Heart left ventricle (tissue), 13 donors: ENCODE measurements around the gene LAMA2.

Source experiments
- CTCF ChIP-seq, 12 donors: fragments of 200-600 bp; sonication (generic) in 4 of 12; IDR thresholded peaks; one replicate each; pipeline versions ENCODE4 v1.5.0 to v1.8.0; 2018 to 2022; ENCODE audit warnings: antibody characterized with exemption in 12 of 12, mild to moderate bottlenecking in 5 of 12
- POLR2A ChIP-seq, 2 donors: fragments of 450-650 bp; IDR thresholded peaks; one replicate each; pipeline ENCODE4 v1.6.1; 2017; ENCODE audit warnings: antibody characterized with exemption in 2 of 2, mild to moderate bottlenecking in 2 of 2, moderate library complexity in 2 of 2
- donor health status: ischemic (EF 13 %, LVEDD 7.1; RV severe dilation, severe dysfunction).
- donor health status: DM: no; HTN: yes; CAD: no.
- donor health status: DM: no; HTN: no; CAD: no.
- donor health status: ischemic (EF 25% LVEDD 6.9; RV normal size, moderate dysfunction).
- donor health status: ischemic (EF 25% LVEDD 5.7; RV mildly dilated, moderate dysfunction).
- donor health status: ischemic (EF 35%, LVEDD 5.7; RV mildly dilated, moderate dysfunction).
- donor health status: nonischemic (EF 11% LVEDD 7.7; RV severe dilation, severe dysfunction).
- donor health status: DM: yes; HTN: yes; CAD: no.
- donor health status: PGD.
- donor health status: ischemic (EF 29% LVEDD 5.4; RV normal size, mild dysfunction).
- donor health status: nonischemic (EF 23%, LVEDD 6.1; RV moderate dilation, normal function).

- TF ChIP-seq CTCF (IDR thresholded peaks at IDR 0.05) (no peak), POLR2A (IDR thresholded peaks at IDR 0.05) (no peak)
Measured at GRCh38 chr6:129478379-129478778, 595.4 kb downstream of the LAMA2 start.
